ENCODE measurements around the gene RNF180.
"Not testable (repeated sequence)": the region's sequence is repeated elsewhere in the genome, so short reads cannot be mapped to it uniquely, and the experiment has no call there.

Gene RNF180

DNA sequence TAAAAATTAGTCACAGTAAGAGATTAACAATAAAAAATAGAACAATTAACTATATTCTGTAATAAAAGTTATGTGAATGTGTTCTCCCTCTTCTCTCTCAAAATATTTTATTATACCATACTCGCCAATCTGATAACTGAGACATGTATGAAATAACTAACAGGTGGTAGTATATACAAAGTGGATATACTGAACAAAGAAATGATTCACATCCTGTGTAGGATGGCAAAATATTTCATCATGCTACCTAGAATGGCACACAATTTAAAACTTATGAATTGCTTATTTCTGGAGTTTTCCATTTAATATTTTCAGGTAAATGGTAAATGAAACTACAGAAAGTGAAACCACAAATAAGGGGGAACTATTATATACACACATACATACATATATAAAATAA lies 152.5 kb downstream of the RNF180 start:
- DNase-seq (ENCODE audit: low spot score in 2 of 2): no peak

DNA sequence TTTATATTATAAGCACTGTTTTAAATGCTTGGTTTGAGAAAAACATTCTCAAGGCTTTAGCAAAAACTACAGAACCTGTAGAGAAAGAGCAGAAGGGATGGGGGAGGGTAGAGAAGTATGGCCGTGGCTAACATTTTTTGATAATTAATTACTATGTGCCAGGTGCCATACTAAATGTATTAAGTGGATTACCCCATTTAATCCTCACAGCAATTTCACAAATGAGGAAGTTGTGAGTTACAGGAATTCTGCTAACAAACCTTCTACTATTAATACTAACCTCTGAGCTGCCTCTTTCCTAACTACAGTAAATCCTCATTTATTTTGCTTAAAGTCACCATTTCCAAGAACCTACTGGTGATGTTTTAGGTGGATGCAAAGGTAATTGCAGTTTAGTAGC lies 157.9 kb downstream of the RNF180 start:
- Histone ChIP-seq H3K4me1 (no peaks in the 10 kb centered on the region), H3K9me3 (no peaks in the 10 kb centered on the region), H3K4me3 (no peak overlapping the region), H3K27me3 (ENCODE audit: low read depth) (no peaks in the 10 kb centered on the region), H3K36me3 (replicated peaks) (no peaks in the 10 kb centered on the region)
- in situ Hi-C loops (cut with MboI; ENCODE audit: low sequenced_read_pairs): no loop called here
- DNase-seq (ENCODE audit: low spot score in 2 of 2): no peak

More for the DNA sequence above, 152.5 kb downstream of the RNF180 start:
- Histone ChIP-seq H3K9me3 (no peaks in the 10 kb centered on the region), H3K27me3 (ENCODE audit: low read depth) (no peaks in the 10 kb centered on the region), H3K36me3 (replicated peaks) (no peaks in the 10 kb centered on the region), H3K4me3 (no peak overlapping the region), H3K4me1 (no peaks in the 10 kb centered on the region)
- in situ Hi-C loops (cut with MboI; ENCODE audit: low sequenced_read_pairs): no loop called here

DNA sequence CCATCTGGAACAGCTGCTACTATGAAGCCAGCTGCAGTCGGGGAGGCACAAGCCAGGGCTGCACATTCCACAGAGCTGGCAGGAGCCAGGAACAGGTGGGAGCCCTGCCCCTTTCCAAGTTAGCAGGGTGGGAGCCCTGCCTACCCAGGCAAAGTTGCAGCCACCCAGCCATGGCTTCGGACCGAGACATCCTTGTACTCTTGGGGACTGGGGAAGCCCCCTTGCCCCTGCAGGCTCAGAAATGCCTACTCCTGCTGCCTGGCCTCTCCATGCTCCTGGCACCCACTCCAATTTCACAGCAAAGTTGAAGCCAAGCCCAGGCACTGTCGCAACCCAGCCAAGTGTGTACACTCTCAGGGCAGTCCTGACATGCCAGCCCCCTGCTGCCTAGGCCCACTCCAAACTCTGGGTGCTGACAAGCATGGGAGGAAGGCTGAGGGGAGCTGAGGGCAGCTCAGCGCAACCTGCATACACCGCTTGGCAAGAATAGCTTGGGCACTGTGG lies 165.1 kb downstream of the RNF180 start:
- H3K27me3 ChIP-seq (ENCODE audit: low read depth): no peaks in the 10 kb centered on the region
- DNase-seq (ENCODE audit: low spot score in 2 of 2): no peak
- H3K4me3 ChIP-seq: no peak overlapping the region
- H3K4me1 ChIP-seq: no peaks in the 10 kb centered on the region
- H3K9me3 ChIP-seq: no peaks in the 10 kb centered on the region
- no peaks in the 10 kb centered on the region for H3K36me3 ChIP-seq (replicated peaks)
- in situ Hi-C loops (cut with MboI; ENCODE audit: low sequenced_read_pairs): no loop called here

DNA sequence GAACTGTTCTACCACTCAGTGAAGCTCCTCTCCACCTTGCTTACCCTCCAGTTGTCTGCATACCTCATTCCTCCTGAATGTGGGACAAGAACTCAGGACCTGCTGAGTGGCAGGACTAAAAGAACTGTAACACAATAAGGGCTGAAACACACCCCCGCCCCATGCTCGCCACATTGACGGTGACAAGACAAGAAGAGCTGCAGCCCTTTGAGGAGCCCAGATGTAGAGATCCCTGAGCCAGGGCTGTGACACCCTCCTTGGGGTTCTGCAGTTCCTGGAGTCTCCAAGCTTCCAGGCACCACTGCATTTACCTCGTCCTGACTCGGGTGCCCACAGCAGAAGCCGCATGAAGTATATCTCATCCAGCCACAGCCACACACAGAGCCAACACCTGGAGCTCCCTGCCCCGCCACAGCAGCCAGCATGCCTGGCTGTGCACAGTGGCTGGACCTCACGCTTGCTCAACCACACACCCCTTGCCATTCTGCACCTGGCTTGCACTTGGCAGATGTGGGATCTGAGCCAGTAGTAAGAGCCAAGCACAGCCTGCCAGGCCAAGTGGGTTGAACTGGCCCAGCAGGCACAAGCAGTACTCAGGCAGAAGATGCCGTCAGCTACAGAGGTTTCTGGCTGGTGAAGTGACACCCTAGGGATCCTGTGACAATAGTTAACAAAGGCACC lies 166.1 kb downstream of the RNF180 start:
- Histone ChIP-seq H3K4me1 (no peaks in the 10 kb centered on the region), H3K9me3 (no peaks in the 10 kb centered on the region), H3K4me3 (no peak overlapping the region), H3K27me3 (ENCODE audit: low read depth) (no peaks in the 10 kb centered on the region), H3K36me3 (replicated peaks) (no peaks in the 10 kb centered on the region)
- in situ Hi-C loops (cut with MboI; ENCODE audit: low sequenced_read_pairs): no loop called here
- no peak for DNase-seq (ENCODE audit: low spot score in 2 of 2)

DNA sequence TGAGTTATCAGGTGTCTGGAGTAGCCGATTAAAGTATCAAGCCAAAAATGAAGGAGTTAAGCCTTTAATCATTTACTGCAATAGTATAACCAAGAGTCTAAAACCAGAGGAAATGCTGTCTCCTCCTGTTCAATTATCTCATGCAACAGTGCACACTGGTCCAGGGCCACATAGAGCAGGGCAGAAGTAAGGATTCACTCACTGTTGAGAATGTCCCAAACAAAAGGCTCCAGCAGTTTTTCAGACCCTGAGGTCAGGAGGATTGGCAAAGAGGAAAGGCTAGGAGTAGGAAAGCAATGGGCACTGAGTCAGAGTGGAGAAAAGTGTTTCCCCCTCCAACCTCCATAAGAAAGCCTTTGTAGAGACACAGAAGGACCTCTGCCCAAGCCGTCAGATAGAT lies 168.2 kb downstream of the RNF180 start:
- in situ Hi-C loops (cut with MboI; ENCODE audit: low sequenced_read_pairs): no loop called here
- no peaks in the 10 kb centered on the region for H3K4me1 ChIP-seq
- H3K9me3 ChIP-seq: no peaks in the 10 kb centered on the region
- no peak overlapping the region for H3K4me3 ChIP-seq
- no peak for DNase-seq (ENCODE audit: low spot score in 2 of 2)
- no peaks in the 10 kb centered on the region for H3K27me3 ChIP-seq (ENCODE audit: low read depth)
- H3K36me3 ChIP-seq (replicated peaks): no peaks in the 10 kb centered on the region

DNA sequence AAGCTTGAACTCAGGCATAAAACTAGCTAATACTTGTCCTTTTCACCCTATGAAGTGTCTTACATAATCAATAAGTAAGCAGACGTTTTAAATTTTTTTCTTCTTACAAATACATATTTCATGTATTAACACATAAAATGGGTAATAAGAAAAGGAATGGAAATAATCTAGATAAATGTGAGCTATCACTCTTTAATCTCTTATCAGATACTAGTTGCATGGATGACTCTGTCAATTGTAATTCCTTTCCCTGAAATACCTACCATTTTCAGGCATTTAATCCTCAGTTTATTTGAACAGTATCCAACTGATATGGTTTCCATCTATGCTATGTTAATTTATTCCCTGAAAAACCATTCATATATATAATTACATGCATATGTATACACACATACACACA lies 174.1 kb downstream of the RNF180 start:
- in situ Hi-C loops (cut with MboI; ENCODE audit: low sequenced_read_pairs): no loop called here
- no peaks in the 10 kb centered on the region for H3K9me3 ChIP-seq
- H3K4me1 ChIP-seq: no peaks in the 10 kb centered on the region
- H3K27me3 ChIP-seq (ENCODE audit: low read depth): no peaks in the 10 kb centered on the region
- H3K36me3 ChIP-seq (replicated peaks): no peaks in the 10 kb centered on the region
- H3K4me3 ChIP-seq: no peak overlapping the region
- no peak for DNase-seq (ENCODE audit: low spot score in 2 of 2)

DNA sequence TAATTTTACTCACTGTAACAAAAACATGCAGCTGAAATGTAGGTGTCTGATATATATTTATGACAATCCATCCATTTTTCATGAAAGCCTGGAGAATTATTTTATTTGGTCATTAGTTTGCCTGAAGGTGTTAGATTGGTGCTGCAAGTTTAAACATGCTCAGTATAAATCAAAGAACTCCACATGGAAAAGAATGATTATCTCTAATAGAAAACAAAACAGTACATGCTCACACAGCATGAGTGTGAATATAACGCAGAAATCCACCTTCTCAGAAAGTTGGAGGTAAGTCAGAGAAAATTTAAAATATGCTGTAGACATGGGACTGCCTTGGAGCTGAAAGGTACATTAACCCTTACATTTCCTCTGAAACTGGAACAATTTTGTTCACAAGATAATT lies 174.7 kb downstream of the RNF180 start:
- H3K36me3 ChIP-seq (replicated peaks): no peaks in the 10 kb centered on the region
- H3K9me3 ChIP-seq: no peaks in the 10 kb centered on the region
- no peak overlapping the region for H3K4me3 ChIP-seq
- H3K27me3 ChIP-seq (ENCODE audit: low read depth): no peaks in the 10 kb centered on the region
- in situ Hi-C loops (cut with MboI; ENCODE audit: low sequenced_read_pairs): no loop called here
- no peak for DNase-seq (ENCODE audit: low spot score in 2 of 2)
- H3K4me1 ChIP-seq: no peaks in the 10 kb centered on the region

DNA sequence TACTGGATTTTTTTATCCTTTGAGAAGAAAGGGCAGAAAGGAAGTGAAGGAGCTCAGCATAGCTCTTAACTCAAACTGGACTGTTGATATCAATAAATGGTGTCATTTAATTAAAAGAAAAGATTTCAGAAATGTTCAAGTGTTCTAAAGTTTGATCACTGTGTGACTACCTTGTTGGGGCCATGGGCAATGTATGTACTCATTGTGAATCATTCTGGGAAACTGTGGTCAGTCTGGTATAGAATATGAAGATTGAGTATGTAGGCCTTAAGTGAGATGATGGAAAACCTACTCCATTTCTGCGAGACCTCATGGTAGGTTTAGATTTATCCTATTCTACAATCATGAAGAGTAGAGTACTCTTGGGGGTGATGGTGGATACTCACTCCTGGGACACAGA lies 175.7 kb downstream of the RNF180 start:
- in situ Hi-C loops (cut with MboI; ENCODE audit: low sequenced_read_pairs): no loop called here
- Histone ChIP-seq H3K4me3 (no peak overlapping the region), H3K27me3 (ENCODE audit: low read depth) (no peaks in the 10 kb centered on the region)

DNA sequence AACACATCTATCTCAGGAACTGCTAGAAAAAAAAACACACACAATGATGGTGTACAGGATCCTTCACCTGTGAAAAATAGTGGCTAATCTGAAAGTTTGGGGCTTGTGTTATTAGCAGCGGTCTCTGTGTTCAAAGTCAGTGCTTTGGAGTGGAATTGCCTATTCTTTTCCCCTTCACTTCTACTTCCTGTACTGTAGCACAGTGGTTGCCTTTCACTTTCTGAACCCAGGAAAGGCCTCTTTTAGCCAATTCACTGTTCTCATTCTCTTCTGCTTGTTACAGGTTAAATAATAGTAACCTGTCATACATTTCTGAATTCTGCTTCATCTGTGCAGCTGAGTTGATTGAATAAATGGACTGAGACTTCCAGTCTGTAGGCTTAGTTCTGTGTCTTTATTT lies 178.9 kb downstream of the RNF180 start:
- Histone ChIP-seq H3K27me3 (ENCODE audit: low read depth) (no peaks in the 10 kb centered on the region), H3K36me3 (replicated peaks) (no peaks in the 10 kb centered on the region), H3K4me3 (no peak overlapping the region), H3K4me1 (no peaks in the 10 kb centered on the region), H3K9me3 (no peaks in the 10 kb centered on the region)
- in situ Hi-C loops (cut with MboI; ENCODE audit: low sequenced_read_pairs): no loop called here
- no peak for DNase-seq (ENCODE audit: low spot score in 2 of 2)

More for the DNA sequence above, 175.7 kb downstream of the RNF180 start:
- DNase-seq (ENCODE audit: low spot score in 2 of 2): no peak
- no peaks in the 10 kb centered on the region for H3K9me3 ChIP-seq
- no peaks in the 10 kb centered on the region for H3K36me3 ChIP-seq (replicated peaks)
- H3K4me1 ChIP-seq: no peaks in the 10 kb centered on the region

DNA sequence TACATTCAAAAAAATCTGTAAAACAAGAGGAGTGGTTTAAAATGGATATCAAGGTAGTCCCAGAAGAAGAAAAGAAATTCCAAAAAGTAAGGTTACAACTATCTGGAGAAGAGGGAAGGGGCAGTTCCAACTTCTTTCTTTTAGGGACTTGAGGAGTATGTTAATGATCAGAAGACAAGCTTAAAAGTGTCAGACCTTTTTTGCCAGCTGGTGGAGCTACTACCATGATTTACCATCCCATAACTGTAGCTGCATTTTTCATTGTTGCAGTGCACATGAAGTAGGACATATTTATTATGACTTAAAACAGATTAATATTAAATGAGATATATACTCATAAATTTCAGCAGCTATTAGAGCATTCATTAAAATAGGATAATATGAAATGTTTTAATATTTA lies 181.7 kb downstream of the RNF180 start:
- H3K4me1 ChIP-seq: no peaks in the 10 kb centered on the region
- H3K9me3 ChIP-seq: no peaks in the 10 kb centered on the region
- no peaks in the 10 kb centered on the region for H3K36me3 ChIP-seq (replicated peaks)
- H3K27me3 ChIP-seq (ENCODE audit: low read depth): no peaks in the 10 kb centered on the region
- no peak overlapping the region for H3K4me3 ChIP-seq
- no peak for DNase-seq (ENCODE audit: low spot score in 2 of 2)
- in situ Hi-C loops (cut with MboI; ENCODE audit: low sequenced_read_pairs): no loop called here

DNA sequence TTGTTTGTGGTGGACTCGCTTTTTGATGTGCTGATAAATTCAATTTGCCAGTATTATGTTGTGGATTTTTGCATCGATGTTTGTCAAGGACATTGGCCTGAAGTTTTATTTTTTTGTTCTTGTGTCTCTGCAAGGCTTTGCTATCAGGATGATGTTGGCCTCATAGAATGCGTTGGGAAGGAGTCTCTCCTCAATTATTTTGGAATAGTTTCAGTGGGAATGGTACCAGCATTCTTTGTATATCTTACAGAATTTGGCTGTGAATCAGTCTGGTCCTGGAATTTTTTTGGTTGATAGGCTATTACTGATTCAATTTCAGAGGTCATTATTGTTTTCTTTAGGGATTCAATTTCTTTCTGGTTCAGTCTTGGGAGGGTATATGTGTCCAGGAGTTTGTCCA lies 198.8 kb downstream of the RNF180 start:
- DNase-seq (ENCODE audit: low spot score in 2 of 2): no peak
- H3K4me3 ChIP-seq: no peak overlapping the region
- in situ Hi-C loops (cut with MboI; ENCODE audit: low sequenced_read_pairs): no loop called here
- no peaks in the 10 kb centered on the region for H3K9me3 ChIP-seq
- H3K27me3 ChIP-seq (ENCODE audit: low read depth): no peaks in the 10 kb centered on the region
- no peaks in the 10 kb centered on the region for H3K36me3 ChIP-seq (replicated peaks)
- no peaks in the 10 kb centered on the region for H3K4me1 ChIP-seq

DNA sequence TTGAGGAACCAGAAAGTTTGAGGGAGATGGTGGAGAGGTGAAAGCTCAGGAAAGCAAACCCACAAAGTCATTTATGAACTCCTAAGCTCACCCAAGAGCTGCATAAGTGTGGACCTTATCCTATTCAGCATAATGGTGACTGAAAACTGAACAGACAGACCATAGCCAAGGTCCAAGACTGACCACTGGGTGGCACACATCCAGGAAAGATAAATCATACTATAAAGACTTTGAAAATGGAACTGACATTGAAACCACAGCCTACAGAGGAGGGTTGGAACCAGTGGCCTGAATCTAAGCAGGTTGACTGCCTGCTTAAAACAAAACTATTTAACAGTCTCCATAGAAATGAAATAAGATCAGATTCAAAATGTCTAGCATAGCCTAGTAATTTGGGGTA lies 219.1 kb downstream of the RNF180 start:
- Histone ChIP-seq H3K27me3 (ENCODE audit: low read depth) (no peaks in the 10 kb centered on the region), H3K36me3 (replicated peaks) (no peaks in the 10 kb centered on the region), H3K4me1 (no peaks in the 10 kb centered on the region), H3K4me3 (no peak overlapping the region), H3K9me3 (no peaks in the 10 kb centered on the region)
- in situ Hi-C loops (cut with MboI; ENCODE audit: low sequenced_read_pairs): no loop called here
- DNase-seq (ENCODE audit: low spot score in 2 of 2): peak; percentile 6 to 23

DNA sequence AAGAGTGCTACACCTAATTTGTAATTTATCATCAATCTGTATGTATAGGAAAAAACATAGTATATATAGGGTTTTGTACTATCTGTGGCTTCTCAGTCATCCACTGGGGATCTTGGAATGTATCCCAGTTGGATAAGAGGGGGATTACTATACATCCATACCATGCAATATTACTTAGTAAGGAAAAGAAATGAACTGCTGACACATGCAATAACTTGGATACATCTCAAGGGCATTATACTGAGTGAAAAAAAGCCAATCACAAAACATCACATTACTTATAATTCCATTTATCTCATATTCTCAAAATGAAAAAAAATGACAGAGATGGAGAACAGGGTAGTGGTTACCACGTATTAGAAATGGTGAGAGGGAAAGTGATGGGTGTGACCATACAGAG lies 231.9 kb downstream of the RNF180 start:
- H3K4me3 ChIP-seq: no peak overlapping the region
- DNase-seq (ENCODE audit: low spot score in 2 of 2): no peak
- H3K36me3 ChIP-seq (replicated peaks): no peaks in the 10 kb centered on the region
- in situ Hi-C loops (cut with MboI; ENCODE audit: low sequenced_read_pairs): no loop called here
- H3K9me3 ChIP-seq: no peaks in the 10 kb centered on the region
- H3K27me3 ChIP-seq (ENCODE audit: low read depth): no peaks in the 10 kb centered on the region
- no peaks in the 10 kb centered on the region for H3K4me1 ChIP-seq

DNA sequence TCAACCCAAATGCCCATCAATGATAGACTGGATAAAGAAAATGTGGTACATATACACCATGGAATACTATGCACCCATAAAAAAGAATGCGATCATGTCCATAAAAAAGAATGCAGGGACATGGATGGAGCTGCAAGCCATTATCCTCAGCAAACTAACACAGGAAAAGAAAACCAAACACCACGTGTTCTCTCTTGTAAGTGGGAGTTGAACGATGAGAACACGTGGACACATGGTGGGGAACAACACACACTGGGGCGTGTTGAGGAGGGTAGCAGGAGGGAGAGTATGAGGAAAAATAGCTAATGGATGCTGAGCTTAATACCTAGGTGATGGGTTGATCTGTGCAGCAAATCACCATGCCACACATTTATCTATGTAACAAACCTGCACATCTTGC lies 233.1 kb downstream of the RNF180 start:
- DNase-seq (ENCODE audit: low spot score in 2 of 2); in situ Hi-C loops (cut with MboI; ENCODE audit: low sequenced_read_pairs); H3K27me3 ChIP-seq (ENCODE audit: low read depth); H3K9me3 ChIP-seq; H3K36me3 ChIP-seq (replicated peaks); H3K4me1 ChIP-seq; H3K4me3 ChIP-seq: not testable (repeated sequence)
